H1 (cell line): ENCODE measurements around the gene HOXB3. TPM values are rescaled to one million over a fixed set of nuclear protein-coding genes. Genes with fewer than 3 reads are reported as not detected.

Experiments used
- ATF3 ChIP-seq: IDR thresholded peaks from 2 replicates; pipeline ENCODE4 v1.6.1; 2011; ENCODE audit warnings: low read depth, mild to moderate bottlenecking, low read length; ENCODE audit not compliant: insufficient read depth
- BACH1 ChIP-seq: IDR thresholded peaks from 2 replicates; pipeline ENCODE4 v1.6.1; 2012; ENCODE audit warnings: low read length, improper control_type of control experiment
- BCL11A ChIP-seq, 2 experiments: IDR thresholded peaks; one replicate each; pipeline ENCODE4 v1.6.1; 2011; ENCODE audit warnings: low read depth in 2 of 2, low read length in 2 of 2, mild to moderate bottlenecking in 2 of 2
- CBX8 ChIP-seq: fragments of 300-800, 300-1000 bp; sonication (generic); IDR thresholded peaks from 2 replicates; pipeline ENCODE4 v1.7.1; 2016; ENCODE audit warnings: low read depth, low read length, borderline replicate concordance
- CTBP2 ChIP-seq: IDR thresholded peaks from 2 replicates; pipeline ENCODE4 v1.7.0; 2011; ENCODE audit warnings: borderline replicate concordance, mild to moderate bottlenecking, moderate library complexity, mixed read lengths, low read length; ENCODE audit not compliant: insufficient read depth, insufficient read length
- E2F6 ChIP-seq: IDR thresholded peaks from 2 replicates; pipeline ENCODE4 v1.6.1; 2012; ENCODE audit warnings: inconsistent platforms
- EGR1 ChIP-seq: IDR thresholded peaks from 2 replicates; pipeline ENCODE4 v1.6.1; 2011; ENCODE audit warnings: low read depth, low read length, borderline replicate concordance
- EP300 ChIP-seq, 2 experiments: IDR thresholded peaks; 1 replicate in 1 of 2; 2 replicates in 1 of 2; pipeline ENCODE4 v1.6.1; 2011 to 2012; ENCODE audit warnings: low read depth in 2 of 2, low read length in 2 of 2, mild to moderate bottlenecking in 2 of 2, borderline replicate concordance in 1 of 2, inconsistent platforms in 1 of 2, moderate library complexity in 1 of 2
- GTF2F1 ChIP-seq: IDR thresholded peaks from 2 replicates; pipeline ENCODE4 v1.6.1; 2012; ENCODE audit warnings: low read depth, low read length, improper control_type of control experiment, borderline replicate concordance
- NRF1 ChIP-seq: IDR thresholded peaks from 2 replicates; pipeline ENCODE4 v1.6.1; 2011; ENCODE audit warnings: mild to moderate bottlenecking, low read depth, low read length, improper control_type of control experiment
- PHF8 ChIP-seq: fragments of 200-600 bp; sonication (generic); conservative IDR thresholded peaks from 2 replicates; pipeline ENCODE4 v1.7.1; 2012; ENCODE audit warnings: low read depth, mild to moderate bottlenecking, inconsistent platforms, low read length, moderate library complexity
- RNF2 ChIP-seq: fragments of 200-900, 300-1000 bp; sonication (generic); IDR thresholded peaks from 2 replicates; pipeline ENCODE4 v1.7.1; 2016; ENCODE audit warnings: borderline replicate concordance, low read depth, mild to moderate bottlenecking, antibody characterized with exemption, low read length; ENCODE audit not compliant: poor library complexity, severe bottlenecking; ENCODE audit errors: missing control alignments
- TAF7 ChIP-seq: optimal IDR thresholded peaks from 2 replicates; pipeline ENCODE3; 2011; ENCODE audit warnings: low read depth, mild to moderate bottlenecking, inconsistent platforms, low read length, moderate library complexity, borderline replicate concordance
- TCF12 ChIP-seq: IDR thresholded peaks from 2 replicates; pipeline ENCODE4 v1.6.1; 2011; ENCODE audit warnings: low read depth, mild to moderate bottlenecking, low read length
- TEAD4 ChIP-seq: IDR thresholded peaks from 2 replicates; pipeline ENCODE4 v1.6.1; 2012; ENCODE audit warnings: low read depth, low read length, inconsistent platforms, mixed read lengths
- USF2 ChIP-seq: IDR thresholded peaks from 2 replicates; pipeline ENCODE4 v1.6.1; 2011; ENCODE audit warnings: low read length, improper control_type of control experiment
- polyA plus RNA-seq, 7 experiments: library from polyadenylated mRNA; depleted of rRNA in 3 of 7; stranded (reverse) in 5 of 7; unstranded in 2 of 7; fragments of >200 nt in 5 of 7; fragments of 200-250 nt in 2 of 7; gene quantifications; 1 replicate in 5 of 7; 2 replicates in 1 of 7; 4 replicates in 1 of 7; pipeline versions ENCODE4 v1.2.1 to v1.2.3, GENCODE V29; 2011 to 2013; ENCODE audit warnings: missing spikeins in 2 of 7, mixed read lengths in 2 of 7
- total RNA-seq: library from RNA; stranded (reverse); fragmentation: NEBNext Ultra II Directional; extraction: Animal tissue kit (Norgen Biotek cat#: 25700); gene quantifications from 2 replicates; pipeline ENCODE4 v1.2.1, GENCODE V29; 2021

The HOXB3 gene
- total and polyA plus RNA-seq, 2 of the 8 experiments (the other 6 are each of a cell fraction or from before 2014, with no cell fraction given): not detected

GRCh38 chr17:48627623-48628521 lies 37.8 kb upstream of the HOXB3 start (continued):
- TF ChIP-seq TEAD4: no peak
- TF ChIP-seq RNF2: peak; percentile 34
- TF ChIP-seq USF2: no peak
- no peak for TF ChIP-seq ATF3
- no peak for TF ChIP-seq TCF12
- no peak for TF ChIP-seq EGR1
- peak; percentile 32; the same call in 1 of the 2 replicates for TF ChIP-seq CBX8
- no peak for TF ChIP-seq E2F6
- TF ChIP-seq GTF2F1: no peak
- TF ChIP-seq TAF7: no peak
- TF ChIP-seq CTBP2: peak; percentile 34
- no peak for TF ChIP-seq NRF1
- no peak for TF ChIP-seq EP300 (IDR thresholded peaks at IDR 0.05; ENCODE audit: borderline replicate concordance in 1 of 2, low read depth in 2 of 2, low read length in 2 of 2)
- TF ChIP-seq BCL11A (IDR thresholded peaks at IDR 0.05; ENCODE audit: low read depth in 2 of 2, low read length in 2 of 2): no peak
- TF ChIP-seq PHF8: no peak
- no peak for TF ChIP-seq BACH1
